Duodenal mucosa (tissue), 2 donors: ENCODE data around the gene PLCD1.
"Not testable (repeated sequence)": the region's sequence is repeated elsewhere in the genome, so short reads cannot be mapped to it uniquely, and the experiment has no call there.

ENCODE experiments used
- H3K27ac ChIP-seq: one replicate; pipeline ENCODE4 v1.7.0; 2013; ENCODE audit warnings: low read depth, low read length
- H3K27me3 ChIP-seq, 2 donors: one replicate each; pipeline ENCODE4 v1.7.0; 2013; ENCODE audit warnings: low read length in 2 of 2, control low read depth in 1 of 2; ENCODE audit not compliant: insufficient read depth in 2 of 2, control insufficient read depth in 1 of 2
- H3K36me3 ChIP-seq, 2 donors: one replicate each; pipeline ENCODE4 v1.7.0; 2013; ENCODE audit warnings: low read length in 2 of 2, control low read depth in 1 of 2; ENCODE audit not compliant: insufficient read depth in 2 of 2, control insufficient read depth in 1 of 2
- H3K4me1 ChIP-seq, 2 donors: one replicate each; pipeline ENCODE4 v1.7.0; 2013; ENCODE audit warnings: low read length in 2 of 2, control low read depth in 1 of 2; ENCODE audit not compliant: insufficient read depth in 2 of 2, control insufficient read depth in 1 of 2
- H3K4me3 ChIP-seq, 2 donors: one replicate each; pipeline ENCODE4 v1.7.0; 2013; ENCODE audit warnings: low read length in 2 of 2, low read depth in 1 of 2
- H3K9ac ChIP-seq, 2 donors: one replicate each; pipeline ENCODE4 v1.7.0; 2013; ENCODE audit warnings: low read length in 2 of 2, low read depth in 1 of 2
- H3K9me3 ChIP-seq, 2 donors: one replicate each; pipeline ENCODE4 v1.7.0; 2013; ENCODE audit warnings: low read length in 2 of 2, control low read depth in 1 of 2; ENCODE audit not compliant: control insufficient read depth in 1 of 2

Gene PLCD1

GRCh38 chr3:37980462-37981347 is 48.7 kb downstream of the PLCD1 start:
- Histone ChIP-seq H3K9me3 (no peaks in the 10 kb centered on the region), H3K4me3 (no peak overlapping the region), H3K27me3 (no peaks in the 10 kb centered on the region), H3K36me3 (peaks cover 6 to 29% of the 10 kb centered on the region in 2 donors), H3K27ac (no peak overlapping the region), H3K4me1 (peaks cover 6 to 12% of the 10 kb centered on the region in 2 donors), H3K9ac (no peak overlapping the region)

- H3K27ac ChIP-seq: no peak overlapping the region
- H3K4me1 ChIP-seq: peaks cover 0 to 6% of the 10 kb centered on the region in 2 donors
- H3K36me3 ChIP-seq: peaks cover 8 to 30% of the 10 kb centered on the region in 2 donors
- H3K27me3 ChIP-seq: no peaks in the 10 kb centered on the region
- H3K9me3 ChIP-seq: no peaks in the 10 kb centered on the region
- H3K9ac ChIP-seq: no peak overlapping the region
- H3K4me3 ChIP-seq: no peak overlapping the region
These were observed 49.6 kb downstream of the PLCD1 start for GRCh38 chr3:37979541-37980461.

GRCh38 chr3:37974121-37975083 is 55.0 kb downstream of the PLCD1 start:
- Histone ChIP-seq H3K9me3 (no peaks in the 10 kb centered on the region), H3K36me3 (peaks cover 4 to 20% of the 10 kb centered on the region in 2 donors), H3K4me1 (peaks cover 4 to 12% of the 10 kb centered on the region in 2 donors), H3K4me3 (no peak overlapping the region), H3K9ac (no peak overlapping the region), H3K27me3 (no peaks in the 10 kb centered on the region), H3K27ac (no peak overlapping the region)

GRCh38 chr3:37973246-37974054 is 56.0 kb downstream of the PLCD1 start:
- Histone ChIP-seq H3K4me3 (no peak overlapping the region), H3K9ac (no peak overlapping the region), H3K9me3 (no peaks in the 10 kb centered on the region), H3K27ac (no peak overlapping the region), H3K36me3 (peaks cover 4 to 20% of the 10 kb centered on the region in 2 donors), H3K4me1 (peaks cover 4 to 14% of the 10 kb centered on the region in 2 donors), H3K27me3 (no peaks in the 10 kb centered on the region)

GRCh38 chr3:37972056-37972455 is 57.4 kb downstream of the PLCD1 start:
- H3K27ac ChIP-seq, H3K4me3 ChIP-seq, H3K27me3 ChIP-seq, H3K9me3 ChIP-seq, H3K9ac ChIP-seq: not testable (repeated sequence)
- H3K36me3 ChIP-seq: peaks cover 4 to 20% of the 10 kb centered on the region in 2 donors
- H3K4me1 ChIP-seq: peaks cover 6 to 18% of the 10 kb centered on the region in 2 donors

- H3K9ac ChIP-seq: no peak overlapping the region
- H3K27me3 ChIP-seq: no peaks in the 10 kb centered on the region
- no peak overlapping the region for H3K27ac ChIP-seq
- H3K9me3 ChIP-seq: no peaks in the 10 kb centered on the region
- H3K4me3 ChIP-seq: no peak overlapping the region
- H3K4me1 ChIP-seq: peaks cover 8 to 21% of the 10 kb centered on the region in 2 donors
- peaks cover 4 to 17% of the 10 kb centered on the region in 2 donors for H3K36me3 ChIP-seq
These were observed 58.0 kb downstream of the PLCD1 start for GRCh38 chr3:37971467-37971866.

- peaks cover 11 to 22% of the 10 kb centered on the region in 2 donors for H3K4me1 ChIP-seq
These were observed 58.6 kb downstream of the PLCD1 start for GRCh38 chr3:37970802-37971201.

GRCh38 chr3:37969596-37970100 is 59.8 kb downstream of the PLCD1 start:
- H3K9ac ChIP-seq: no peak overlapping the region
- no peaks in the 10 kb centered on the region for H3K9me3 ChIP-seq
- H3K36me3 ChIP-seq: peaks cover 0 to 11% of the 10 kb centered on the region in 2 donors
- H3K4me1 ChIP-seq: peaks cover 18 to 27% of the 10 kb centered on the region in 2 donors
- H3K4me3 ChIP-seq: no peak overlapping the region
- no peaks in the 10 kb centered on the region for H3K27me3 ChIP-seq
- no peak overlapping the region for H3K27ac ChIP-seq

More at GRCh38 chr3:37970802-37971201, 58.6 kb downstream of the PLCD1 start:
- Histone ChIP-seq H3K27ac (no peak overlapping the region), H3K36me3 (peaks cover 3 to 13% of the 10 kb centered on the region in 2 donors), H3K9me3 (no peaks in the 10 kb centered on the region), H3K27me3 (no peaks in the 10 kb centered on the region), H3K4me3 (no peak overlapping the region), H3K9ac (no peak overlapping the region)
